Left kidney (tissue), 2 donors: ENCODE measurements around the gene MAVS. TPM values are rescaled to one million over a fixed set of nuclear protein-coding genes. Genes with fewer than 3 reads are reported as not detected.
"Not testable (repeated sequence)": the region's sequence is repeated elsewhere in the genome, so short reads cannot be mapped to it uniquely, and the experiment has no call there.

Experiments
- DNase-seq: peaks from one replicate; pipeline ENCODE4 v3.0.0-alpha.2; 2013
- polyA plus RNA-seq: library from polyadenylated mRNA; unstranded; fragments of 120-200 nt; gene quantifications from one replicate; pipeline ENCODE4 v1.2.1, GENCODE V29; 2013; ENCODE audit not compliant: insufficient read length

MAVS gene
- polyA plus RNA-seq, 1 donor = 34.8 TPM

- no peak for DNase-seq
Observed at GRCh38 chr20:3813848-3814581, 32.6 kb upstream of the MAVS start.

DNA sequence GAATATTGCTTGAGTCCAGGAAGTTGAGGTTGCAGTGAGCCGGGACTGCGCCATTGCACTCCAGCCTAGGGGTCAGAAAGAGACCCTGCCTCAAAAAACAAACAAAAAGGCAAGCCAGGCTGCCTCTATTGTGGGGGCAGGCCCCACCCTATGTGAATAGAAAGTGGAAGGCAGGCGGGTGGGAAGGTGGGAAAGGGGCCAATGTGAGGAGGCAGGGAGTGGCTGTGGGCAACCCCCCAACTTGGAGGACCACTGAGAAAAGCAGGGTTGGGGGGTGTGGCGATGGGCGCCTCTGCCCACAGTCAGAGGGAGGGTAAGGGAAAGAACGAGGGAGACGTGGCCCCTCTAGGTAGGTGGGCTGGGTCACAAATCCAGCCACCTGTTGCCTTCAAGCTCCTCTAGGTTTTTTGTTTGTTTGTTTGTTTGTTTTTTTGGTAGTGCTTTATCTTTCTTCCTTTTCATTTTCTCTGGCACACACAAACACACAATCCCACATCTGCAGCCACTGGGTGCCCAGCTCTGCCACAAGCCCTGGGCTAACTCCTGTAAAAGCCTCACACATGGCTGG is 31.6 kb upstream of the MAVS start:
- no peak for DNase-seq

DNA sequence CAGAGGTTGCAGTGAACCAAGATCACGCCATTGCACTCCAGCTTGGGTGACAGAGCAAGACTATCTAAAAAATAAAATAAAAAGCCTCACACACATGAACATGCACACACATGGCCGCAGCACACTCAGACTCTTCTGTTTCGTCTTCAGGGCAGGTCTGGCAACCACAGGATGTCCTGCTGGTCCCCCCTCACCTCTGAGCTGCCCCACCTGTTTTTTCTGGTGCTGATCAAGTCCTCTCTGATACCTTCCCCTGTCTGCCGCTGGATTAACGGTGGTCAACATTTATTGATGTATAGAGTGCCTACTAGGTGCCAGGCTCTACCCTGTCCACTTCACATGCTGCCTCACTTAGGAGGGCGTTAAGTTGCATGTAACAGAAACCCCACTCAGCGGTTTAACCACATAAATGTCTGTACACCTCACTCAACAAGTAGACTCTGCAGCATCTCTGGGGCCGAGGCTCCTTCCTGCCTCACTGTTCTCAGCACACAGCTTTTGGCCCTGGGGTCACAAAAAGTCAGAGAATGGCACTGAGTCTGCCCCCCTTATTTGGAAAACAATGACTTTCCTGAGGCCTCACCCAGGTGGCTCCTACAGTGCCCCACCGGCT is 30.8 kb upstream of the MAVS start:
- DNase-seq = no peak

GRCh38 chr20:3818155-3819151 is 28.2 kb upstream of the MAVS start:
- peak; percentile 60 for DNase-seq

DNA sequence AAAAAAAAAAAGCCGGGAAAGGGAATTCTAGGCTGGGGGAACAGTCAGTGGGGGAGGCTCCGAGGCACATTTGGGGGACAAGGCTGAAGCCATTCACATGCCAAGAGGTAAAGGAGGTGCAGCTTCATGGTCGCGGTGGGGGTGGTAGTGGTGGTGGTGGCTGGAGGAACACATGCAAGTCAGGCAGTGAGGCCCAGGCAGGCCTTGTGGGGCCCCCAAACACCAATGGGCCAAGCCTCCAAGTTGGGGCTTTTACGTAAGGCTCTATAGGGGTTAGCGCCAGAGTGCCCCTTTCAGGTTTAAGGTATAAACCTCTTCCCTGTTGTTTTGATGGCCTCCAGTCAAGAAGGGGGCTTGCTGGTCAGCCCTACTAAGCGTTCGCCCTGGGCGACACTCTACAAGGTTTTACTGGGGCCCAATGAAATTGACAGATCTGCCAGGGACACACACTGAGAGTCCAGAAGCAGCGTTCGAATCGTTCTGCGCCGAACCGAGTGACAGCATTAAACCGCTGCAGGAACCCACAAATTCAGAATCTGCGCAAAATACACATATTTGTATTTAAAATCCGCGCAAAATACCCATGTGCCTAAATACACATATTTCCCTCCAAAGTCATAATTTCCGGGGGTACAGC is 27.1 kb upstream of the MAVS start:
- no peak for DNase-seq

DNA sequence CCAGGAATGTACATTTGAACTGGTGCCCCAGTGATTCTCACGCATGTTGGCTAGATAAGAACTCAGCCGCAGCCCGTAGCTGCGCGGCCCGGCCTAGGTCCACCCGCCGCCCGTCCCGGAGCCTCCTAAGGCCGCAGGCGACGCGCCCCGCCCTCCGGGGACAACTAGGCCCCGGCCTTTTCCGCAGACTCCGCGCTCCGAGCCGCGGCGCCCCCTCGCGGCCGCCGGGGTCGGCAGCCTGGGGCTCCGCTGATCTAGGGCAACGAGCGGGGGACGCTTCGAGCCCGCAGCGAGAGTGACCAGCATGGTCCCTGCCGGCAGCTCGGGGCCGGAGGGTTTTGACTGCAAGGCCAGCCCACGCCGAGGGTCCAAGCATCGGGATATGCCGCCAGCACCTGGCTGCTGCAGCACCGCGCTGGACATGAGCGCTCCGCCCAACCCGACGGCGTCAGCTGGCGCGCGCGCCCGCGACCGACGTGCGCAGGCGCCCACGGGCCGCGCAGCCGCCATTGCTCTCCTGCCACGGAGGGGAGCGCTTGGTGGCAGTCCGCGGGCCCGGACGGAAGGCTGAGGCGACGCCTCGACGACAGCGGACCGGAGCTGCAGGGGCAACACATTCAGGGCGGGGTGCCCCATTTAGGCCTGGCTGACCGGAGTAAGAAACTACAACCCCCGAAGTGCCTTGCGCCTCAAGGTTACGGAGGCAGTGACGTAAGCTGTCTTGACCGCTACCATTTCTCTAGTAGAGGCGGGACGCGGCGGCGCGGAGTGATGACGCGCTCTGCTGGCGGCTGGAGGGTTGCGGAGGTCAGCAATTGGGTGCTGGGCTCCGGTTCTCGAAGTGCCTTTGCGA is 26.4 kb upstream of the MAVS start, which contains the start of gene AP5S1:
Gene AP5S1, plus strand, starts transcription at position 500 of the 853 bp plus-strand sequence. CDS start 1,571 bp downstream, outside the sequence.
- DNase-seq = peak; percentile 96

- no peak for DNase-seq
Observed at GRCh38 chr20:3820901-3821727, 25.5 kb upstream of the MAVS start.

GRCh38 chr20:3821996-3822395 is 24.6 kb upstream of the MAVS start:
- DNase-seq = no peak

GRCh38 chr20:3823881-3824280 is 22.8 kb upstream of the MAVS start:
- no peak for DNase-seq

DNA sequence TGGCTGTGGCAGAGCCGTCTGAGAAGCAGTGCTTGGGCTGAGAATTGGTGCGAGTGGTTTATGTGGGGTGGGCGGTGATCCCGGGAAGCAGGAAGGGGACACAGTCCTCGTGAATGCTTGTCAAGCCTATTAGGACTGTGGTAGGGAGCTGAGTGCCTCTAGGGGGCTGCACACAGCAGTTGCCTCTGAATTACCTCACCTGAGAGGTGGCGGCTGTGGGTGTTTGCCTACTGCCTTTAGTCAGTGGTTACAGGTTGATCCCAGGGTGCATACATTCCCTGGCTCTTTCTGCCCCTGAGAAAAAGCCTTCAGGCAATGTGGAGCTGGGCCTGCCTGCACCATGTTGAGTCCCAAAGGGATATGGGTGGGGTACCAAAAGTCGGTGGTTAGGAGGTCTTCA is 21.1 kb upstream of the MAVS start:
- no peak for DNase-seq

GRCh38 chr20:3826420-3826819 is 20.2 kb upstream of the MAVS start:
- no peak for DNase-seq

GRCh38 chr20:3828798-3829197 is 17.8 kb upstream of the MAVS start:
- no peak for DNase-seq

DNA sequence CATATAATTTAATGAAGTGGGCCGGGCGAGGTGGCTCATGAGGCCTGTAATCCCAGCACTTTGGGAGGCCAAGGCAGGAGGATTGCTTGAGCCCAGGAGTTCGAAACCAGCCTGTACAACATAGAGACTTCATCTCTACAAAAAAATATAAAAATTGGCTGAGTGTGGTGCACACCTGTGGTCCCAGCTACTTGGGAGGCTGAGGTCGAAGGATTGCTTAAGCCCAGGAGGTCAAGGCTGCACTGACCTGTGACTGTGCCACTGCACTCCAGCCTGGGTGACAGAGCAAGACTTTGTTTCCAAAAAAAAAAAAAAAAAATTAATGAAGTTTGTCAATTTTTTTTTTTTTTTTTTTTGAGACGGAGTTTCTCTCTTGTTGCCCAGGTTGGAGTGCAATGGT is 16.7 kb upstream of the MAVS start:
- DNase-seq = not testable (repeated sequence)

- DNase-seq = no peak
Observed at GRCh38 chr20:3836132-3836531, 10.5 kb upstream of the MAVS start.

DNA sequence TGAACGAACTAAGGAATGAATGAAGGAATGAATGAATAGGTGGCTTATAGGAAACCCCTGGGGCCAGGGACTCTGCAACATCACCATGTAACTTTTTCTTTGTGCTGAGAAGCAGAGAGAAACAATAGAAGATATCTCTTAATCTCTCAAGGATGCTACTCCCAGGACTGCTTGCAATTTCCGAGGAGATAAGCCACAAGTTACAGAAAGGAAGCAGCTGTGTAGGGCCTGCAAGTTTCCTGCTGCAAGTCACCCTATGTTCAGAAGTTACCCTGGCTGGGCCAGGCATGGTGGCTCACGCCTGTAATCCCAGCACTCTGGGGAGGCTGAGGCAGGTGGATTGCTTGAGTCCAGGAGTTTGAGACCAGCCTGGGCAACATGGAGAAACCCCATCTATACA is 7.3 kb upstream of the MAVS start:
- no peak for DNase-seq

DNA sequence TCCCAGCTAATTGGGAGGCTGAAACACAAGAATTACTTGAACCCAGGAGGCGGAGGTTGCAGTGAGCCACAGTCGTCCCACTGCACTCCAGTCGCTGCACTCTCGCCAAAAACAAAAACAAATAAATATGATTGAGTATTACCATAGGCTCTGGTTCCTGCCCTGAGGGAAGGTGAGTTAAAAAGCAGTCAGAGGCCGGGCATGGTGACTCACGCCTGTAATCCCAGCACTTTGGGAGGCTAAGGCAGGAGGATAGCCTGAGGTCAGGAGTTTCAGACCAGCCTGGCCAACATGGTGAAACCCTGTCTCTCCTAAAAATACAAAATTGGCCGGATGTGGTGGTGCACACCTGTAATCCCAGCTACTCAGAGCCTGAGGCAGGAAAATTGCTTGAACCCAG is 6.4 kb upstream of the MAVS start:
- not testable (repeated sequence) for DNase-seq

- DNase-seq = no peak
Observed at GRCh38 chr20:3842348-3842930, 4.2 kb upstream of the MAVS start.

DNA sequence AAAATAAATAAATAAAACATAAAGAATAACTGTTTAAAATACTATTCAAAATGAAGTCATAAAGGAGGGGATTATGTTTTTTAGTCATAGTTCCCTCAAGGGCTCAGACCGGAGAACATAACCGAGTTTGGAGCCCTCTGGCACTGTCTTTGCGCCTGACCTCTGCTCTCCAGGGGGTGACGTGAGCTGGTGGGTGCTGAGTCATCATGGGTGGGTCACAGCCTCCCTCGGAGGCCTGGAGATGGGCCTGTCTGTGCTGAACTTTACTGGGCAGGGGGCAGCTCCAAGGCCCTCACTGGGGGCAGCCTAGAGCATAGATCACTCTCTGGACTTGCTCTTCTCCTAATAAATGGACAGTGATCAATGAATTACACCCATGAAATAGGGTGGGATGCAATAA is 3.1 kb upstream of the MAVS start:
- no peak for DNase-seq

GRCh38 chr20:3843990-3844619 is 2.5 kb upstream of the MAVS start:
- DNase-seq = not testable (repeated sequence)
